Middle frontal gyrus (tissue), 1 donor: ENCODE measurements around the gene CPEB2.
"Not testable (repeated sequence)": the region's sequence is repeated elsewhere in the genome, so short reads cannot be mapped to it uniquely, and the experiment has no call there.

ENCODE experiments used
- DNase-seq: peaks from one replicate; pipeline ENCODE4 v3.0.0-alpha.2; 2015; ENCODE audit warnings: low spot score; ENCODE audit errors: extremely low spot score

CPEB2 gene

DNA sequence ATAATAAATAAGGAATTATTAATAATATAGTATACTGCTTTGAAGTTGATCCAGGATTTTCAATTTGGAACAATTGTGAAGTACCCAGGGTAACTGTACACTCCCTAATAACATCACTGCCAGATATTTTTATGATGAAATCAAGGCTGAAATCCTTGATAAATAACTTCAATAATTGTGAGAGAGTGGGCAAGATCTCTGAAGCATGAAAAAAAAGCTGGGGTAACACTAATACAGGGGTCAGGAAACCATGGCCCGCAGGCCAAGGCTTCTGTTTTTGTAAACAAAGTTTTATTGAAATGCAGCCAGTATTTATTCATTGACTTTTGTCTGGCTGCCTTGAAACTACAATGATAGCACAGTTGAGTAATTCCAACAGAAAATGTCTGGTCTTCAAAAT lies 41.6 kb downstream of the CPEB2 start:
- DNase-seq, result no peak

DNA sequence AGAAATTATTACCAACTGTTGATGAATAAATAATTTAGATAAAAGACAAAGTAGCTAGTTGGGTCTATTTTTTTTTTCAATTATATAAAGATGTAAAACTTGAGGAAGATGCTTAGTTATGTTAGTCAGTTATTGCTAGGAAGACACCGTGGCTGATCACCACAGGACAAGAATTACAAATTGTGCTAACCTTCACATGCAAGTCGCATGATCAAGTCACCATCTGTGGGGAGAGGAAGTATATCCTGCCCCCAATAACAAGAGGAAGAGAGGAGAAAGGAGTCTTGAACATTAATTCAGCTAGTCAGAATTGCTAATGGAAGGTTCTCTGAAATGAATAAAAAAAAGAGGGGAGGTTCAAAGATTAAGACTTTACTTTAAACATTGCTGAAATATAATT lies 52.3 kb downstream of the CPEB2 start:
- DNase-seq, result no peak

DNA sequence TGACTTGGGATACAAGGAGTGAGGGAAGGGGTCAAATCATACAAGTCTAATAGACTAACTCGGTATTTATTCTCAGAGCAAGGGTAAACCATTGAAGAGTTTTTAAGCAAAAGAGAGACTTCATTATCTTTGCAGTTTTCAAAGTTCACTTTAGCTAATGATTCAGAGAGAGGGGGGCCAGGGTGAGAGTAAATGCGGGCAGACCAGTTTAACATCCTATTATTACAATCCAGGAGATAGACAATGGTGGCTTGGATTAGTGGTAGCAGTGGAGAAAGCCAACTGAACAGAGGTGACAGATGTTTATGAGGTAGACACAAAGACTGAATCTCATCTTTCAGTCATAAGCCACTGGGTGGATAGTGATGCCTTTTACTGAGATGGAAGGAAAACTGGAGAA lies 57.9 kb downstream of the CPEB2 start:
- no peak for DNase-seq

DNA sequence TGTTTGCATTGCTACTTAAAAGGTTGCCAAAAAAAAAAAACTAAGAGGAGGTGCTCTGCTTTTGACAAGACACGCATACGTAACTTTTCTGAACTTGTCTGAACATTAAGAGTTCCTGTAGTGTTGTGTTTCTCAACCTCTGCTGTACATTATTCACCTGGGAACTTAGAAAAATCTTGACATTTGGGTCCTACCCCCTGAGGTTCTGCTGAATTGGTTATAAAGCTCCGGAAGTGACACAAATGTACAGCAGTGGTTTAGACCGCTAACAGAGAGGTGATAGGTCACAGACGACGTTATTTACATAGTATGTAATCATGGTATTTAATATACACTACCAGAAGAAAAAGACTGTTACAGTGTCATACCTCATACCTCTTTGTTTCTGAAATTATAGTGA lies 61.1 kb downstream of the CPEB2 start:
- DNase-seq, result no peak

DNA sequence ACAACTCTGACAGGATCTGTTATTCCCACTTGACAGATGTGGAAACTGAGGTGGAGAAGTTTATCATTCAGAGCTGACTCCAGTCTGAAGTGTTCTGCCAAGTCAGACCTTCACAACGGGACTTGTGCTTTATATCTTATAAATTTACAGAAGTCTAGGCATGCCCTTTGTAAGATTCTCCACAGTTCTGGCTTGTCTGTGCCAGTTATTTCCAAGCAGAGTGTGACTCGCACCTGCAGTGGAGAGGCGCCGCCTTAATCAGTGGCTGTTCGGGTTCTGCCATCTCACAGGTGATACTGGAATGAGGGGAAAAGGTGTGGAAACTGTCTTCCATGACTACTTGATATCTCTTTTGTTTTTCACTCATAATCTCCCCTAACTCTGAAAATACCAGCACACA lies 63.2 kb downstream of the CPEB2 start:
- no peak for DNase-seq

DNA sequence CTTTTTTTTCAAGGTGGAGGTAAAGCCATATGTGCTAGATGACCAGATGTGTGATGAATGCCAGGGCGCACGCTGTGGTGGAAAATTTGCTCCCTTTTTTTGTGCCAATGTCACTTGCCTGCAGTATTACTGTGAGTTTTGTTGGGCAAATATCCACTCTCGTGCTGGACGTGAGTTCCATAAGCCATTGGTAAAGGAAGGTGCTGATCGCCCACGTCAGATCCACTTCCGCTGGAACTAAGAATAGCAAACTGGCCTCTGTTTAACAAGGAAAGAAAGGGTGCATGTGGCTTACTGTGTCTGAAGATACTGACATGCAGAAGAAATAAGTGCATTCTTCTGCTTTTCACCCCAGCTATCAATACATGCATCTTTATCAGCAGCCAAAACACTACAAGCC lies 63.9 kb downstream of the CPEB2 start:
- DNase-seq, result no peak

DNA sequence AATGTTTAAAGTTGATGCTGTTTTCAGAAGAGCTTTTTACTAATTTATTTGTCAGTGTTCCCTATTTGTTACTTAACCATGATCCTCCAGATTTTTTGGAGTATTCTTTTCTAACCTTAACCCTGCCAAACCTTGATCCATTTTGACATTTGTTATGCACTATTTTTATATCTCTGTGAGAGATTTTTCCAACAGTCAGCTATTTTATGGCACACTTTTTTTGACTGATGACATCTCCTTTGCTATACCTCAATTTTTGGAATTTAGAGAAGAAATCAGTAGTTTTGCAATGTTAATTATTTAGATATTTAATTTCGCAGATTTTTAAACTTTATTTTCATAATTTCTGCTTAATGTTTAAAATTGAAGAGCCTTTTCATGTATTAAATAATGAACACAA lies 66.0 kb downstream of the CPEB2 start:
- DNase-seq, result no peak

DNA sequence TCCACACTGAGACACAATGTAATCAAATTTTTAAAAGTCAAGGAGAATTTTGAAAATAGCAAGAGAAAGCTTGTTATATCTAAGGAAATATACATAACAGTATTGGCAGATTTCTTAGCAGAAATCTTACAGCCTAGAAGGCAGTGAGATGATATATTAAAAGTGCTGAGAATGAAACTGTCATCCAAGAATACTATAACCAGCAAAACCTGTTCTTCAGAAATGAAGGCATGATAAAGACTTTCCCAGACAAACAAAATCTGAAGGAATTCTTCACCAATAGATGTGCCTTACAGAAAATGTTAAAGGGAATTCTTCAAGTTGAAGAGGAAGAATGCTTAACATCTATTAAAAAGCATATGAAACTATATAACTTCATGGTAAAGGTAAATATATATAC lies 73.6 kb downstream of the CPEB2 start:
- DNase-seq, result no peak

DNA sequence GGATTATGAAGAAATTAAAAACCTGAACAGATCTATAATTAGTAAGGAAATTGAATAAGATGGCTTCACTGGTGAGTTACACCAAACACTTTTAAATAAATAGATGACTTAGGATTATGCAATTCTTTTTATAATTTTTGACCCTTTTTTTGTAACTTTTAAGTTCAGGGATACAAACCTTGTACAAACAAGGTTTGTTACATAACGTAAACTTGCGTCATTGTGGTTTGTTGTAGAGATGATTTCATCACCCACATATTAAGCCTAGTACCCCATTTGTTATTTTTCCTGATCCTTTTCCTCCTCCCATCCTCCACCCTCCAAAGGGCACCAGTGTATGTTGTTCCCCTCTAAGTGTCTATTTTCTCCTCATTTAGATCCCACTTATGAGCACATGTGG lies 75.7 kb downstream of the CPEB2 start:
- DNase-seq, result no peak

DNA sequence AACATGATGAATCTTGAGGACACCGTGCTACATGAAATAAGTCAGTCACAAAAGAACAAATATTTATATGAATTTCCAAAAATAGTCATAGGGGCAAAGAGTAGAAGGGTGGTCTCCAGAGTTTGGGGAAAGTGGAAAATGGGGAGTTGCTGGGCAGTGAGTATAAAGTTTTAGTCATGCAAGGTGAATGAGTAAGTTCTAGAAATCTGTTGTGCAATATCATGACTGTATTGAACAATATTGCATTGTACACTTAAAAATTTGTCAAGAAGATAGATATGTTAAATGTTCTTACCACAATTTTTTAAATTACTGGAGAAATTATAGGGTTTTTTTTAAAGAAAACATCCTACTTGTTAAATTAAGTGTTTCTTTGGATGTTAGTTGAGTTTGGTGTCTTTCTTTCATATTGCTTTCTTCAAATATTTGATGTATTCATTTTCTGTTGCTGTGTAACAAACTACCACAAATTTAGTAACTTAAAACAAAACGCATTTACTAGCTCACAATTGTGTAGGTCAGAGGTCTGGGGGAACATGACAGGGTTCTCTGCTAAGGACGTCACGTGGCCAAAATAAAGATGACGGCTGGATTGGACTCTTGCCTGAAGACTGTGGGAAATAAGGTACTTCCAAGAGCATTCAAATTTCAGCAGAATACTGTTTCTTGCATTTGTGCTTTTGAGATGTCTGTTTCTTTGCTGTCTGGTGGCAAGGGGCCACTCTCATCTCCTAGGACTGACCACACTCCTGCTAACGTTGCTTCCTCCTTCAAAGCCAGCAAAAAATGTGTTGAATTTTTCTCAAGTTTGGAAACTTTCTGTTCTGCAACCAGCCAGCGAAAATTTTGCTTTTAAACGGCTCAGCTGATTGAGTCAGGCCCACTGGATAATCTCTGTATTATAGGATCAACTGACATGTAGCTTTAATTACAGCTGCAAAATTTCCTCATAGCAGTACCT lies 76.7 kb downstream of the CPEB2 start:
- no peak for DNase-seq

DNA sequence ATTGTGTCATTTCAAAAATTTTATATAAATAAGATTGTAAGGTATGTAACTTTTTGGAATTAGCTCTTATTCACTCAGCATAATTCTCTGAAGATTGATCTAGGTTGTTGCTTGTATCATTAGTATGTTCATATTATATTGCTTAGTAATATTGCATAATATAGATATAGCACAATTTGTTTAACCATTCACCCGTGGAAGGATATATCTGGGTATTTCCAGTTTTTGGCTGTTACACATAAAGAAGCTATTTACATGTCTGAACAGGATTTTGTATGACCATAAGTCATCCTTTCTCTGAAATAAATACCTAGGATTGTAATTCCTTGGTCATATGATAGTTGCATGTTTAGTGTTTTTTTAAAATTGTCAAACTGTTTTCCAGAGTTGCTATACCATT lies 82.5 kb downstream of the CPEB2 start:
- DNase-seq, result no peak

DNA sequence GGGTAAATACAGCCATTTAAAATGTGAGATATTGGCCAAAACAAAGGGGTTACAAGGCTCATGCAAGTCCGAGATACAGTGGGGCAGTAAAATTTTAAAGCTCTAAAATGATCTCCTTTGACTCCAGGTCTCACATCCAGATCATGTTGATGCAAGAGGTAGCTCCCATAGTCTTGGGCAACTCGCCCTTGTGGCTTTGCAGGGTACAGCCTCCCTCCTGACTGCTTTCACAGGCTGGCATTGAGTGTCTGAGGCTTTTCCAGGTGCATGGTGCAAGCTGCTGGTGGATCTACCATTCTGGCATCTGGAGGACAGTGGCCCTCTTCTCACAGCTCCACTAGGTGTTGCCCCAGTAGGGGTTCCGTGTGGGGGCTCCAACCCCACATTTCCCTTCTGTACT lies 83.5 kb downstream of the CPEB2 start:
- not testable (repeated sequence) for DNase-seq

DNA sequence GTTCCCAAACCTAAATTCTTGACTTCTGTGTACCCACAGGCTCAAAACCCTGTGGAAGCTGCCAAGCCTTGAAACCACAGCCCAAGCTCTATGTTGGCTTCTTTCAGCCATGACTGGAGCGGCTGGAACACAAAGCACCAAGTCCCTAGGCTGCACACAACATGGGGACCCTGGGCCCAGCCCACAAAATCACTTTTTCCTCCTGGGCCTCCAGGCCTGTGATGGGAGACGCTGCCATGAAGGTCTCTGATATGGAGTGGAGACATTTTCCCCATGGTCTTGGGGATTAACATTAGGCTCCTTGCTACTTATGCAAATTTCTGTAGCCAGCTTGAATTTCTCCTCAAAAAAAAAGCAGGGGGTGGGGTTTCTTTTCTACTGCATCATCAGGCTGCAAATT lies 84.0 kb downstream of the CPEB2 start:
- DNase-seq, result not testable (repeated sequence)

DNA sequence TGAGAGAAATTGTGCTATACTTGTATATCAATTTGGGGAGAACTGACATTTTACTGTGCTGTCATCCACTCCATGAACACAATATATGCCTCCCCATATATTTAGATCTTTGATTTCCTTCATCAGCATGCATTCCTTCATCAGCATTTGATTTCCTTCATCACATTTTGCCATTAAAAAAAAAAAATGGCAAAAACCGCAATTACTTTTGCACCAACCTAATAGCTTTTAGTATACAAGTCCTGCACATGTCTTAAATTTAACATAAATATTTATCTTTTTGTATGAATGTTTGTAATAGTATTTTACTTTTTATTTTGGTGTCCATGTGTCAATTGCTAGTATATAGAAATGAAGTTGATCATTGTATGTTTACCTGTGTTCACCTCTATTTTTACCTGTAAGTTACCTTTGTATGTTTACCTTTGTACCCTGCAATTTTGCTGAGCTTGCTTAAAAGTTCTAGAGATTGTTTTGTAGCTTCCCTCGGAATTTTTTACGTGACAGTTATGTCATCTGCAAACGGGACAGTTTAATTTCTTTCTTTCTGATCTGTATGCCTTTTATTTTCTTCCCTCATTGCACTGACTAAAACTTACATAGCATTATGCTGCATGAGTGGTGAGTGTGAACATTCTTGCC lies 86.2 kb downstream of the CPEB2 start:
- no peak for DNase-seq

DNA sequence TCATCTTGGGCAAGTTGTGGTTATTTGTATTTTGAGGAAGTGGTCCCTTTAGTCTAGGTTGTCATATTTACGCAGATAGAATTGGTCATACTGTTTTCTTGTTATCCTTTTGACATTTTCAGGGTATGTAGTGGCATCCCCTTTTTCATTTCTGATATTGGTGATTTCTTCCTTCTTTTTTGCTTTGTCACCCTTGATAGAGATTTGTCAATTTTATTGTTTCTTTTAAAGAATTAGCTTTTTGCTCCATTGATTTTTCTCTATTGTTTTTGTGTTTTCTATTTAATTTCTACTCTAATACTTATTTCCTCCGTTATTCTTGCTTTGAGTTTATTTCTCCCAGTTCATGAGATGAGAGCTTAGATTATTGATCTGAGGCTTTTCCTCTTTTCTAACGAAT lies 87.7 kb downstream of the CPEB2 start:
- DNase-seq, result no peak

DNA sequence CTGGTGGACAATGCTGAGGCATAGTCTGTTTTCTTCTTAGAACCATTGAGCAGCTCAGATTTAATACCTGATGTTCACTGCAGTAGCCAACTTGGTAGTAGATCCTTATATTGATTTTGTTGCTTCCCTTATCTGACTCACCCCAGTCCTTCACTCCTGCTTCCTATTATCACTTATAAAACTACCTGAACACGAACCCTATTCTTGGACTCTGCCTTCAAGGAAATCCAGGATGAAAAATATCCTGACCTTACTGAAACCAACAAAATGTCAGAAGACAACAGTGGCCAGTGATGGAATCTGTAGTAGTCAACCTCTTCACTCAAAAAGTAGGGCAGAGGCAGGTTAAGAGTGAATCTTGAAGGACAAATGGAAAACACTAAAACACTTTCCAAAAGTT lies 98.1 kb downstream of the CPEB2 start:
- DNase-seq, result no peak

DNA sequence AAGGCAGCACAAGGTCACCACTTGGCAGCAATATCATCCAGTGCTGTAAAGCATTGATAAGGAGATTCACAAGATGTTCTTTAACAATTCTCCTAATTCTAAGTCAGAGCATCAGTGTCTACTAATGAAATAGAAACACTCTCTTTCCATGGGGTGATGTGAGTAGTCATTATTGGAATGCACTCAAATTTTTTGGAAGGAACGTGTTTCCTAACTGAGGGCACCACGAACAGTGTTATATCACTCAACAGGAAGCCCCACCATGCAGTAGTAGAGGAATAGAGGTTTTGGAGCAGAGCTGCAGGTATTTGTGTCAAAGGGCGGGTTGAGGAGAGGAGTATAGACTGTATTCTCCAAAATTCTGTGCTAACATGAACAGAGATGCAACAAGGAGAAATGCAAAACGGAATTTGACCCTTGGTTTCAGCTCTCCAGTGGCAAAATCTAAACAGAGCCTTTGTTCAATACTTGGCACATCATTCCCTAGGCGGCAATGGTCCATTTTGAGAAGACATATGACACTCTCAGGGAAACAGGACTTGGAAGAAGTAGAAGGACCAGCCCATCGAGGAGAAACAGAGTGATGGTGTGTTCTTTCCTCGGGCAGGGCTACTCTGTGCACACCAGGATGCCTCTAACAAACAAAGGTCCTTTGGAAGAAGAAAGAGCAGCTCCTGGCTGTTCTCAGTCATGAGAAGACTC lies 98.9 kb downstream of the CPEB2 start:
- DNase-seq, result peak; percentile 9

DNA sequence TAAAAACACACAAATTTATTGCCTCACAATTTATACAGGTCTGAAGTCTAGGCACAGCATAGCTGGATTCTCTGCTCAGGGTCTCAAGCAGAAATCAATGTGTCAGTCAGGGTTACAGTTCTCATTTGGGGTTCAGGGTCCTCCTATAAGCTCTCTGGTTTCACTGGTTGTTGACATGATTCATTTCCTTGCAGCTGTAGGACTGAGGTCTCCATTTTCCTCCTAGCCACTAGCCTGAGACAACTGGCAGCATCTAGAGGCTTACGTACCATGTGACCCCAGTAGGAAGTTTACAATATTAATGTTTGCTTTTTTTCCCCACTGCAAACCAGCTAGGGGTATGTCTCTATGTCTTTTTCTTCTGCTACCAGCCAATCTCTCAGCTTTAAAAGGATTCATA lies 102.5 kb downstream of the CPEB2 start:
- no peak for DNase-seq

DNA sequence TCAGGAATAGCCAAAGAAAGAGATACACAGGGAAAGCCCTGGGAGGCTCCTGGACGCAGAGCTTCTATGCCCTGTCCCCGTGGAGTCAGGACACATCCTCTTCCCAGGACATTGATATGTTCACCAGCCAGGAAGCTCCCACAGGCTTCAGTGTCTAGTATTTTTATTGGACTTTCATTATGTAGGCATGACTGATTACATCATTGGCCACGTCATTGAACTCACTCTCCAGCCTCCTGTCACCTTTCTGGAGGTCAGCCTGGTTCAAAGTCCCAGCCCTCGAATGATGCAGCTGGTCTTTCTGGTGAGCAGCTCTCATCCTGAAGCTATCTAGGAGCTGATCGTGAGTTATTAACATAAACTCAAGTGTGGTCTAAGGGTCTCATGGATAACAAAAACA lies 104.1 kb downstream of the CPEB2 start:
- no peak for DNase-seq

DNA sequence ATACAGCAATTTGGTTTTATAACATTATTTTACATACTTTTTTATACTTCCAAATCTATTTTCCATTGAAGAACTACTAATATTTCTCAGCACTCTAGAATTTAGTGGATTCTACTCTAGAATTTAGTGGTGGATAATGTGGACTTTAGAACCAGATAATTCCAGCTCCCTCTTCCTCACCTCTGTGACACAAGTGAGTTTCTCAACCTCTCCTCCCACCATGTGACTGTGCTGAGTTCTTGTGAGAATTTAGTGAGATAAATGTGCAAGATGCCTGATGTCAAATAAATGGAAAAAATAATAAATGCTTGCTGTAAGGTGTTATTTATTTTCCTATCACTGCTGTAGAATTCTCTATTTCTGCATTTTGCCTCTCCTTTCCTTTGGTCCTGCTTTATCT lies 107.3 kb downstream of the CPEB2 start:
- no peak for DNase-seq

DNA sequence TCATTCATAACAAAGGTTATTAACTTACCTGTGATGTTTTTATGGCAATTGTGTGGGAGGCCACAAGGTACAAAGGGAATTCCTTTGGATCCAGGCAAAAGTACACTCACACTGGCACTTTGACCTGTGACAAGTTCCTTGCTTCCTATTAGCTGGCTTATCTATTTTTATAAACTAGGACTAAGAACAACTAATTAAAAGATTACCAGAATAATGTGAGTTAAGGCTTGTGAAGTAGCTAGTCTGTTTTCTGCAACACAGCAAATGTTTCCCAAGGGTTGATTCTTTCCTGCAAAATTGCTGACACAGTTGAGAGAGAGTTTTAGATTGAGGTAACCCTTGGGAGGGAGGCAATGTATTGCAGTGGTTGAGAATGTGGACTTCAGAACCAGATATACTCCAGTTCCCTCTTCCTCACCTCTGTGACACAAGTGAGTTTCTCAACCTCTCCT lies 107.9 kb downstream of the CPEB2 start:
- no peak for DNase-seq

DNA sequence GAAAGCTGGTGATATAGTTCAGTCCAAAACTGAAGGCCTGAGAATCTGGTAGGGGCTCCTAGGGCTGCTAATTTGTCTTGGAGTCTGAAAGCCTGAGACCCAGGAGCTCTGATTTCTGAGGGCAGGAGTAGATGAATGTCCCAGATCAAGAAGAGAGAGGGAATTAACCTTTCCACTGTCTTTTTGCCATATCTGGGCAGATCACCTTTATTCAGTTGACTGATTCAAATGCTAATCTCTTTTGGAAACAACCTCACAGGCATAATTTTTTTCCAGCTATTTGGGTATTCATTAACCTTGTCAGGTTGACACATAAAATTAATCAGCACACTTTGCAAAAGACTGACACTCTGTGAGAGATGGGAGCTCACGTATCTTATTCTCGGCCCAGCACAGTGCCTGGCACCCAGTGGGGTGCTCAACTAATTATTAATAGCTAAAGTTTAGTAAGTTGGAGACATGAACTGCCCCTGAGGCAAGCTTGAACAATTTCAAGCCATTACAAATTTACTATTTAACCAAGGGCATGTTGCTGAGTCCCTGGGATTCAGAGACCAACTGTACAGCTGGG lies 114.3 kb downstream of the CPEB2 start:
- no peak for DNase-seq
